IMR-90 (cell line): ENCODE data around the gene OPN4. TPM values are rescaled to one million over a fixed set of nuclear protein-coding genes. Genes with fewer than 3 reads are reported as not detected.

Experiments
- ATAC-seq: fragments of 200-7000 bp; cut with Tn5 transposase; 2 replicates; pipeline ENCODE4 v1.9.1; 2020; ENCODE audit warnings: low read depth, mild to moderate bottlenecking, moderate library complexity
- BruUV-seq: library from RNA; stranded (reverse); fragments of 400-500 nt; replicated peaks from 2 replicates; lab custom pipeline; 2021; lab: Mats Ljungman, UMichigan
- CTCF ChIA-PET: fragments of 300-600 bp; formaldehyde crosslinking; extraction: SDS; loops from one replicate; lab custom pipeline; 2021; ENCODE audit warnings: antibody characterized with exemption; lab: Yijun Ruan, JAX
- POLR2A ChIA-PET: fragments of 300-600 bp; sonication (Branson Sonifier 250); formaldehyde crosslinking; loops from one replicate; lab custom pipeline; 2022; ENCODE audit warnings: antibody characterized with exemption; ENCODE audit not compliant: unreplicated experiment; lab: Charles Lee
- DNase-seq: peaks from one replicate; pipeline ENCODE4 v3.0.0; 2013
- H2AFZ ChIP-seq: replicated peaks from 2 replicates; pipeline ENCODE3; 2013; ENCODE audit warnings: low read length, mild to moderate bottlenecking; ENCODE audit not compliant: poor library complexity
- H2AK5ac ChIP-seq: 2 replicates; pipeline ENCODE4 v1.6.1; 2013; ENCODE audit warnings: low read depth, low read length, inconsistent platforms
- H2AK9ac ChIP-seq: replicated peaks from 2 replicates; pipeline ENCODE3; 2013; ENCODE audit warnings: mild to moderate bottlenecking, low read depth, low read length, moderate library complexity; ENCODE audit not compliant: poor library complexity
- H2BK120ac ChIP-seq: 2 replicates; pipeline ENCODE4 v1.6.1; 2013; ENCODE audit warnings: low read depth, low read length, inconsistent platforms
- H2BK15ac ChIP-seq: 3 replicates; pipeline ENCODE4 v1.6.1; 2013; ENCODE audit warnings: low read depth, low read length, inconsistent platforms
- H2BK20ac ChIP-seq: 2 replicates; pipeline ENCODE4 v1.6.1; 2013; ENCODE audit warnings: low read depth, mild to moderate bottlenecking, inconsistent platforms, low read length, moderate library complexity
- H2BK5ac ChIP-seq: 2 replicates; pipeline ENCODE4 v1.6.1; 2013; ENCODE audit warnings: mild to moderate bottlenecking, low read depth, low read length, inconsistent platforms; ENCODE audit not compliant: poor library complexity, severe bottlenecking
- H3K14ac ChIP-seq: replicated peaks from 2 replicates; pipeline ENCODE4 v1.6.1; 2013; ENCODE audit warnings: low read depth, low read length, inconsistent platforms
- H3K18ac ChIP-seq: 2 replicates; pipeline ENCODE4 v1.6.1; 2013; ENCODE audit warnings: low read depth, low read length, control low read depth
- H3K23ac ChIP-seq: 2 replicates; pipeline ENCODE4 v1.6.1; 2013; ENCODE audit warnings: low read depth, low read length, inconsistent platforms
- H3K27ac ChIP-seq: 2 replicates; pipeline ENCODE4 v1.5.1; 2013; ENCODE audit warnings: mild to moderate bottlenecking, control low read depth, low read length; ENCODE audit not compliant: insufficient read depth
- H3K27me3 ChIP-seq: 2 replicates; pipeline ENCODE4 v1.6.1; 2013; ENCODE audit warnings: low read length; ENCODE audit not compliant: control insufficient read depth, insufficient read depth
- H3K36me3 ChIP-seq: 2 replicates; pipeline ENCODE4 v1.6.1; 2013; ENCODE audit warnings: low read length, mixed read lengths; ENCODE audit not compliant: control insufficient read depth, insufficient read depth
- H3K4ac ChIP-seq: 2 replicates; pipeline ENCODE4 v1.6.1; 2013; ENCODE audit warnings: low read depth, low read length, inconsistent platforms
- H3K4me1 ChIP-seq: 2 replicates; pipeline ENCODE4 v1.6.1; 2013; ENCODE audit warnings: low read length, mixed read lengths; ENCODE audit not compliant: control insufficient read depth, insufficient read depth
- H3K4me2 ChIP-seq: 2 replicates; pipeline ENCODE4 v1.6.1; 2013; ENCODE audit warnings: low read depth, mild to moderate bottlenecking, control low read depth, low read length, moderate library complexity
- H3K4me3 ChIP-seq: 2 replicates; pipeline ENCODE4 v1.5.1; 2013; ENCODE audit warnings: low read depth, mild to moderate bottlenecking, control low read depth, low read length, moderate library complexity; ENCODE audit not compliant: insufficient read depth
- H3K56ac ChIP-seq: 2 replicates; pipeline ENCODE4 v1.6.1; 2013; ENCODE audit warnings: low read length, inconsistent platforms; ENCODE audit not compliant: insufficient read depth; ENCODE audit errors: extremely low read depth
- H3K79me1 ChIP-seq, 2 experiments: 2 replicates each; pipeline ENCODE4 v1.6.1; 2013; ENCODE audit warnings: low read length in 2 of 2, inconsistent platforms in 1 of 2, low read depth in 1 of 2
- H3K9ac ChIP-seq: 2 replicates; pipeline ENCODE4 v1.6.1; 2013; ENCODE audit warnings: low read depth, low read length, control low read depth
- H3K9me1 ChIP-seq: 2 replicates; pipeline ENCODE4 v1.6.1; 2013; ENCODE audit warnings: low read length, inconsistent platforms; ENCODE audit not compliant: insufficient read depth
- H3K9me3 ChIP-seq: 2 replicates; pipeline ENCODE4 v1.6.1; 2013; ENCODE audit warnings: low read length; ENCODE audit not compliant: control insufficient read depth, insufficient read depth
- H4K20me1 ChIP-seq: 2 replicates; pipeline ENCODE4 v1.6.1; 2013; ENCODE audit warnings: low read length, inconsistent platforms; ENCODE audit not compliant: insufficient read depth
- H4K5ac ChIP-seq: 2 replicates; pipeline ENCODE4 v1.6.1; 2013; ENCODE audit warnings: mild to moderate bottlenecking, low read depth, low read length, control low read depth
- H4K8ac ChIP-seq, 2 experiments: 2 replicates each; pipeline ENCODE4 v1.6.1; 2013; ENCODE audit warnings: low read depth in 2 of 2, low read length in 2 of 2, control low read depth in 1 of 2, inconsistent platforms in 1 of 2
- H4K91ac ChIP-seq: 2 replicates; pipeline ENCODE4 v1.6.1; 2013; ENCODE audit warnings: low read depth, low read length, inconsistent platforms; ENCODE audit not compliant: insufficient read depth
- BHLHE40 ChIP-seq: fragments of 150-350 bp; IDR thresholded peaks from 2 replicates; pipeline ENCODE4 v1.6.1; 2016; ENCODE audit warnings: mild to moderate bottlenecking, low read depth, low read length
- CEBPB ChIP-seq: IDR thresholded peaks from 2 replicates; pipeline ENCODE4 v1.6.1; 2012; ENCODE audit warnings: low read depth, low read length, improper control_type of control experiment
- CHD1 ChIP-seq: IDR thresholded peaks from 2 replicates; pipeline ENCODE4 v1.6.1; 2012; ENCODE audit warnings: low read depth, low read length, improper control_type of control experiment
- NFE2L2 ChIP-seq: fragments of 150-350 bp; IDR thresholded peaks from 2 replicates; pipeline ENCODE4 v1.6.1; 2016; ENCODE audit warnings: low read depth, mild to moderate bottlenecking, low read length
- POLR2A ChIP-seq: IDR thresholded peaks from 2 replicates; pipeline ENCODE4 v1.6.1; 2012; ENCODE audit warnings: mild to moderate bottlenecking, low read depth, low read length
- WGBS, 2 experiments: methylation state at CpG; one replicate each; pipeline versions ENCODE4 v1.1.5 to v1.1.7; 2013; ENCODE audit warnings: missing lambda C conversion rate in 2 of 2; ENCODE audit not compliant: insufficient read length in 1 of 2; ENCODE audit errors: extremely low coverage in 2 of 2; 5-methylcytosine and 5-hydroxymethylcytosine counted together
- dilution Hi-C: fragments of 300-500 bp; cut with HindIII; formaldehyde crosslinking; loops from one replicate; pipeline ENCODE4 v1.14.3; 2018; ENCODE audit warnings: low sequenced_read_pairs; ENCODE audit not compliant: unreplicated experiment
- in situ Hi-C: fragments of 300-500 bp; cut with MboI; formaldehyde crosslinking; loops from 3 replicates; pipeline ENCODE4 v1.14.3; 2019; ENCODE audit warnings: low sequenced_read_pairs, inconsistent platforms, mixed read lengths
- intact Hi-C: fragments of 100-400 bp; cut with micrococcal nuclease; formaldehyde crosslinking; loops from 2 replicates; pipeline ENCODE4 v1.10.0; 2022
- polyA plus RNA-seq, 3 experiments: library from polyadenylated mRNA; depleted of rRNA; stranded (reverse); fragments of >200 nt; gene quantifications; 2 replicates each; pipeline ENCODE4 v1.2.3, GENCODE V29; 2012; ENCODE audit warnings: low replicate concordance in 1 of 3
- total RNA-seq: library from RNA; depleted of rRNA; stranded (reverse); fragments of >200 nt; gene quantifications from 2 replicates; pipeline ENCODE4 v1.2.3, GENCODE V29; 2012
- TF ChIP-seq, protein P1 (sequence below): fragments of 150-350 bp; IDR thresholded peaks from 2 replicates; pipeline ENCODE4 v1.6.1; 2017; ENCODE audit warnings: mild to moderate bottlenecking, antibody characterized with exemption, low read length, low read depth

The OPN4 gene
- total and polyA plus RNA-seq, 2 of the 4 experiments (the other 2 are of a cell fraction): 0.03 TPM; not detected in 1

DNA sequence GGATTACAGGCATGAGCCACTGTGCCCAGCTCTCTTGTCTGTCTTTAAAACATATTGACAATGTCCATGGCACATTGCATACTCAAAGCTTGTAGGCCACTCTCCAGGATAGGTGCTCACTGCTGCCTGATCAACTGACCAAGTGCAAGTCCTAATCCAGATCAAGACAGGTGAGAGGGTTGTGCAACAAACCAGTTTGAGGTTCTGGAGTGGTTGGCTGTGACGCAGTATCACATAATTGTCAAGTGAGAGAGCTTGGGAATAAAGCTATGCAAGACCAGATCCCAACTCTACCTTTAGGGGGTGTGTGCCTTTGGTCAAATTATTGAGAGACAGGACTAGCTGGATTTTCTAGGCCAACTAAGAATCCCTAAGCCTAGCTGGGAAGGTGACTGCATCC lies 43.0 kb upstream of the OPN4 start:
- no peaks in the 10 kb centered on the region; the same call in none of the 2 replicates for H3K27me3 ChIP-seq
- intact Hi-C loops: no loop called here
- no TSS peak for BruUV-seq
- ATAC-seq (no peak), DNase-seq (no peak)
- no peak overlapping the region for H3K4ac ChIP-seq
- H2BK15ac ChIP-seq: no peak overlapping the region
- ChIA-PET CTCF (no interaction called here), POLR2A (no interaction called here)
- no peaks in the 10 kb centered on the region for H3K79me1 ChIP-seq
- no peaks in the 10 kb centered on the region for H4K20me1 ChIP-seq
- H3K9ac ChIP-seq: no peak overlapping the region
- no peaks in the 10 kb centered on the region for H3K4me1 ChIP-seq
- H3K14ac ChIP-seq: no peak overlapping the region
- H3K4me2 ChIP-seq: no peak overlapping the region
- no peak overlapping the region for H3K4me3 ChIP-seq
- H3K9me1 ChIP-seq: 0 out of 2 replicates have a peak, but pooled peaks cover 3% of the 10 kb centered on the region
- no peak overlapping the region for H2BK20ac ChIP-seq
- H3K23ac ChIP-seq: no peak overlapping the region
- in situ Hi-C loops: no loop called here
- no peak overlapping the region for H2AFZ ChIP-seq
- dilution Hi-C loops: no loop called here
- H2BK120ac ChIP-seq: no peak overlapping the region
- H4K8ac ChIP-seq: no peak overlapping the region
- TF ChIP-seq BHLHE40 (no peak), CEBPB (peak; percentile 3; the same call in 1 of the 2 replicates), CHD1 (no peak), POLR2A (no peak), NFE2L2 (no peak)
- TF ChIP-seq, protein P1, sequence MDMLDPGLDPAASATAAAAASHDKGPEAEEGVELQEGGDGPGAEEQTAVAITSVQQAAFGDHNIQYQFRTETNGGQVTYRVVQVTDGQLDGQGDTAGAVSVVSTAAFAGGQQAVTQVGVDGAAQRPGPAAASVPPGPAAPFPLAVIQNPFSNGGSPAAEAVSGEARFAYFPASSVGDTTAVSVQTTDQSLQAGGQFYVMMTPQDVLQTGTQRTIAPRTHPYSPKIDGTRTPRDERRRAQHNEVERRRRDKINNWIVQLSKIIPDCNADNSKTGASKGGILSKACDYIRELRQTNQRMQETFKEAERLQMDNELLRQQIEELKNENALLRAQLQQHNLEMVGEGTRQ: no peak
- H2AK9ac ChIP-seq: no peak overlapping the region
- H4K5ac ChIP-seq: no peak overlapping the region
- no peak overlapping the region for H2AK5ac ChIP-seq
- no peak overlapping the region for H3K56ac ChIP-seq
- no peak overlapping the region for H2BK5ac ChIP-seq
- no peaks in the 10 kb centered on the region for H3K36me3 ChIP-seq
- no peaks in the 10 kb centered on the region for H3K9me3 ChIP-seq
- H3K18ac ChIP-seq: no peak overlapping the region
- no peak overlapping the region for H4K91ac ChIP-seq
- no CpG with 5 or more reads among the region's 1 CpG for WGBS, 2 experiments
- no peak overlapping the region for H3K27ac ChIP-seq
